GM12891 (cell line): ENCODE measurements around the gene HMGN4.

Source experiments
- PAX5 ChIP-seq: IDR thresholded peaks from 2 replicates; pipeline ENCODE4 v1.6.1; 2011; ENCODE audit warnings: low read length, moderate library complexity, mild to moderate bottlenecking; ENCODE audit not compliant: insufficient read depth, severe bottlenecking
- POLR2A ChIP-seq: IDR thresholded peaks from 2 replicates; pipeline ENCODE4 v1.6.1; 2011; ENCODE audit warnings: low read depth, low read length, control low read depth
- POLR2AphosphoS5 ChIP-seq: IDR thresholded peaks from 2 replicates; pipeline ENCODE4 v1.6.1; 2011; ENCODE audit warnings: low read depth, low read length, control low read depth
- SPI1 ChIP-seq: IDR thresholded peaks from 2 replicates; pipeline ENCODE4 v1.6.1; 2011; ENCODE audit warnings: low read depth, low read length, control low read depth
- TAF1 ChIP-seq: IDR thresholded peaks from 2 replicates; pipeline ENCODE4 v1.6.1; 2011; ENCODE audit warnings: low read depth, low read length, control low read depth

DNA sequence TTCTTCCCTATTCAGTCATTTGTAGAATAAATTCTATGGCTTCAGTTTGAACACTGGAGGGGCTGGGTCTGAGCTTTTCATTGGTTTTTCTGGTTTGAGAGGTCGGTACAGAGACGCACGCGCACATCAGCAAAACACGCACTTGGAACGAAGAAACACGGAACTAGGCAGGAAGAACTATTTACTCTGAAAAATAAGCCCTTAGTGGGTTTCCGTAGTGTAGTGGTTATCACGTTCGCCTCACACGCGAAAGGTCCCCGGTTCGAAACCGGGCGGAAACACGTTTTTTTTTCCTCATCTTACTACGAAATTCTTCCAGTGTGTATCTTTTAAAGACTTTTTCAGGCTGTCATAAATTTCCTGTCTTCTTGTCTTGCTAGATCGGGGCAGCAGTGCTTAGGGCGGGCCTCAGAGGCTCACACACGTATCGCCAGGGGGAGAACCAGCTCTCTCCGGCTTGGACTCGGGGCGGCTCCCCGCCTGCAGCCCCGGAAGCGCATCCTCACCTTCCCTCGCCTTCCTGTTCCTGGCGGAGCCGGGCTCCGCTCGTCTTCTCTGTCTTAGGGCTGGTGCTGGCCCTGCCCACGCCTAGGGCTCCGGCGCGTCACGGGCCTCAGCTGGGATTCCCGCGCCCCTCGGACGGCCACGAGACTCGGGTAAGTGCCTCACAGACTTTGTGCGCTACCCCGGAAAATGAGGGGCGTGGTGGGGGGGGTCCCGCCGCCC is at the start of gene HMGN4:
- TF ChIP-seq POLR2A (peak; percentile 71), POLR2AphosphoS5 (peak; percentile 70), TAF1 (peak; percentile 66; the same call in 1 of the 2 replicates), SPI1 (0 out of 2 replicates have a peak, but pooled peaks have one; percentile 10), PAX5 (no peak)
